Heart left ventricle (tissue), 13 donors: ENCODE data around the gene ZNF865.

Experiments used
- CTCF ChIP-seq, 12 donors: fragments of 200-600 bp; sonication (generic) in 4 of 12; IDR thresholded peaks; one replicate each; pipeline versions ENCODE4 v1.5.0 to v1.8.0; 2018 to 2022; ENCODE audit warnings: antibody characterized with exemption in 12 of 12, mild to moderate bottlenecking in 5 of 12
- POLR2A ChIP-seq, 2 donors: fragments of 450-650 bp; IDR thresholded peaks; one replicate each; pipeline ENCODE4 v1.6.1; 2017; ENCODE audit warnings: antibody characterized with exemption in 2 of 2, mild to moderate bottlenecking in 2 of 2, moderate library complexity in 2 of 2
- donor health status: ischemic (EF 13 %, LVEDD 7.1; RV severe dilation, severe dysfunction).
- donor health status: DM: no; HTN: yes; CAD: no.
- donor health status: DM: no; HTN: no; CAD: no.
- donor health status: ischemic (EF 25% LVEDD 6.9; RV normal size, moderate dysfunction).
- donor health status: ischemic (EF 25% LVEDD 5.7; RV mildly dilated, moderate dysfunction).
- donor health status: ischemic (EF 35%, LVEDD 5.7; RV mildly dilated, moderate dysfunction).
- donor health status: nonischemic (EF 11% LVEDD 7.7; RV severe dilation, severe dysfunction).
- donor health status: DM: yes; HTN: yes; CAD: no.
- donor health status: PGD.
- donor health status: ischemic (EF 29% LVEDD 5.4; RV normal size, mild dysfunction).
- donor health status: nonischemic (EF 23%, LVEDD 6.1; RV moderate dilation, normal function).

GRCh38 chr19:55620410-55621204, 15.2 kb downstream of the ZNF865 start:
- TF ChIP-seq CTCF (IDR thresholded peaks at IDR 0.05) (no peak), POLR2A (IDR thresholded peaks at IDR 0.05) (no peak)
